CD14-positive monocyte (primary cell): Measurements from ENCODE around the gene FMR1NB. TPM values are rescaled to one million over a fixed set of nuclear protein-coding genes. Genes with fewer than 3 reads are reported as not detected.

Experiments
- DNase-seq, 3 donors: peaks; one replicate each; pipeline ENCODE4 v3.0.0-alpha.2; 2011 to 2022
- H2AFZ ChIP-seq: 2 replicates; pipeline ENCODE4 v1.6.0; 2012; ENCODE audit warnings: mild to moderate bottlenecking, low read depth, low read length, inconsistent platforms; ENCODE audit not compliant: insufficient read depth, poor library complexity, severe bottlenecking
- H3K27ac ChIP-seq, 2 donors: 1 replicate in 1 of 2; 2 replicates in 1 of 2; pipeline ENCODE4 v1.5.1; 2012 to 2013; ENCODE audit warnings: low read length in 2 of 2, control low read depth in 1 of 2, inconsistent platforms in 1 of 2, low read depth in 1 of 2, mild to moderate bottlenecking in 1 of 2
- H3K27me3 ChIP-seq, 2 donors: one replicate each; pipeline versions ENCODE4 v1.6.0 to v1.6.1; 2011 to 2013; ENCODE audit warnings: low read length in 2 of 2; ENCODE audit not compliant: control insufficient read depth in 2 of 2, insufficient read depth in 2 of 2
- H3K36me3 ChIP-seq, 2 donors: replicated peaks in 1 of 2; 1 replicate in 1 of 2; 2 replicates in 1 of 2; pipeline versions ENCODE4 v1.5.1 to v1.6.1; 2012 to 2013; ENCODE audit warnings: low read length in 2 of 2, control low read depth in 1 of 2, inconsistent platforms in 1 of 2, mild to moderate bottlenecking in 1 of 2; ENCODE audit not compliant: insufficient read depth in 2 of 2, control insufficient read depth in 1 of 2
- H3K4me1 ChIP-seq, 2 donors: 1 replicate in 1 of 2; 2 replicates in 1 of 2; pipeline versions ENCODE4 v1.5.1 to v1.6.1; 2012 to 2013; ENCODE audit warnings: low read length in 2 of 2, control low read depth in 1 of 2, inconsistent platforms in 1 of 2, mild to moderate bottlenecking in 1 of 2, moderate library complexity in 1 of 2; ENCODE audit not compliant: insufficient read depth in 2 of 2, control insufficient read depth in 1 of 2
- H3K4me2 ChIP-seq: replicated peaks from 2 replicates; pipeline ENCODE3; 2012; ENCODE audit warnings: low read length, moderate library complexity, mild to moderate bottlenecking; ENCODE audit not compliant: poor library complexity, severe bottlenecking; ENCODE audit errors: extremely low read depth
- H3K4me3 ChIP-seq, 3 experiments: fragments of 200-600 bp in 1 of 3; sonication (generic) in 1 of 3; replicated peaks in 1 of 3; 1 replicate in 2 of 3; 2 replicates in 1 of 3; pipeline ENCODE4 v1.5.1; 2011 to 2013; ENCODE audit warnings: low read length in 3 of 3, mild to moderate bottlenecking in 3 of 3, control low read depth in 2 of 3, low read depth in 2 of 3, inconsistent platforms in 1 of 3, moderate library complexity in 1 of 3
- H3K79me2 ChIP-seq: 2 replicates; pipeline ENCODE4 v1.6.0; 2012; ENCODE audit warnings: mild to moderate bottlenecking, control low read depth, inconsistent platforms, low read length, moderate library complexity; ENCODE audit not compliant: insufficient read depth
- H3K9ac ChIP-seq: 2 replicates; pipeline ENCODE4 v1.6.0; 2017; ENCODE audit warnings: low read length, mild to moderate bottlenecking; ENCODE audit not compliant: insufficient read depth, poor library complexity, severe bottlenecking
- H3K9me3 ChIP-seq, 2 donors: replicated peaks in 1 of 2; 1 replicate in 1 of 2; 2 replicates in 1 of 2; pipeline versions ENCODE4 v1.5.1 to v1.6.1; 2012 to 2013; ENCODE audit warnings: low read length in 2 of 2, control low read depth in 1 of 2; ENCODE audit not compliant: control insufficient read depth in 1 of 2, insufficient read depth in 1 of 2
- H4K20me1 ChIP-seq: 2 replicates; pipeline ENCODE4 v1.6.0; 2012; ENCODE audit warnings: mild to moderate bottlenecking, low read length, control low read depth, moderate library complexity; ENCODE audit not compliant: insufficient read depth
- H3K27ac Mint-ChIP-seq, 7 donors: one replicate each; pipeline ENCODE4 v1.8.0; 2020; ENCODE audit warnings: mild to moderate bottlenecking in 7 of 7, mixed read lengths in 7 of 7, moderate library complexity in 6 of 7, inconsistent platforms in 2 of 7
- H3K27me3 Mint-ChIP-seq, 3 donors: one replicate each; pipeline ENCODE4 v1.8.0; 2021 to 2022; ENCODE audit warnings: low read depth in 3 of 3, mild to moderate bottlenecking in 3 of 3, mixed read lengths in 3 of 3, moderate library complexity in 3 of 3, inconsistent platforms in 1 of 3
- H3K36me3 Mint-ChIP-seq, 2 donors: one replicate each; pipeline ENCODE4 v1.8.0; 2020; ENCODE audit warnings: mixed read lengths in 2 of 2, inconsistent platforms in 1 of 2, mild to moderate bottlenecking in 1 of 2
- H3K4me1 Mint-ChIP-seq: one replicate; pipeline ENCODE4 v1.8.0; 2020; ENCODE audit warnings: mild to moderate bottlenecking, mixed read lengths
- H3K4me3 Mint-ChIP-seq, 2 donors: one replicate each; pipeline ENCODE4 v1.8.0; 2020; ENCODE audit warnings: mild to moderate bottlenecking in 2 of 2, mixed read lengths in 2 of 2, moderate library complexity in 1 of 2
- H3K9me3 Mint-ChIP-seq, 7 donors: one replicate each; pipeline ENCODE4 v1.8.0; 2020 to 2022; ENCODE audit warnings: mixed read lengths in 7 of 7, mild to moderate bottlenecking in 6 of 7, moderate library complexity in 6 of 7, inconsistent platforms in 2 of 7
- CTCF ChIP-seq: fragments of 200-600 bp; IDR thresholded peaks from one replicate; pipeline ENCODE4 v1.8.0; 2022; ENCODE audit warnings: antibody characterized with exemption, mild to moderate bottlenecking
- WGBS: methylation state at CpG from one replicate; pipeline ENCODE4 v1.1.5; 2013; ENCODE audit warnings: missing lambda C conversion rate; ENCODE audit not compliant: insufficient coverage; 5-methylcytosine and 5-hydroxymethylcytosine counted together
- intact Hi-C, 2 donors: fragments of 100-400 bp; cut with micrococcal nuclease; formaldehyde crosslinking; loops; one replicate each; pipeline versions ENCODE4 v1.15.0 to v1.15.1; 2023
- polyA plus RNA-seq, 3 donors: library from polyadenylated mRNA; depleted of rRNA in 1 of 3; unstranded in 2 of 3; stranded (reverse) in 1 of 3; fragments of 300-500 nt in 2 of 3; fragments of >200 nt in 1 of 3; fragmentation: Illumina TruSeq in 2 of 3; gene quantifications; 1 replicate in 2 of 3; 2 replicates in 1 of 3; pipeline ENCODE4 v1.2.3, GENCODE V29; 2012 to 2021

Gene FMR1NB
- polyA plus RNA-seq, 3 donors: not detected

- Mint-ChIP-seq H3K27ac (no peak overlapping the region), H3K4me3 (no peak overlapping the region), H3K4me1 (no peaks in the 10 kb centered on the region), H3K9me3 (peaks cover 0 to 2% (median 0%) of the 10 kb centered on the region in 7 donors), H3K27me3 (no peaks in the 10 kb centered on the region), H3K36me3 (no peaks in the 10 kb centered on the region)
- no CpG with 5 or more reads among the region's 2 CpGs for WGBS
- Histone ChIP-seq H3K79me2 (no peaks in the 10 kb centered on the region), H2AFZ (no peak overlapping the region), H3K36me3 (no peaks in the 10 kb centered on the region), H3K27me3 (no peaks in the 10 kb centered on the region), H4K20me1 (no peaks in the 10 kb centered on the region), H3K4me3 (no peak overlapping the region), H3K27ac (no peak overlapping the region), H3K9me3 (no peaks in the 10 kb centered on the region), H3K4me2 (no peak overlapping the region), H3K4me1 (no peaks in the 10 kb centered on the region), H3K9ac (no peak overlapping the region)
- intact Hi-C loops: no loop called here
- DNase-seq: no peak
- TF ChIP-seq CTCF: no peak
Measured at GRCh38 chrX:148035380-148035779, 54.2 kb downstream of the FMR1NB start.

GRCh38 chrX:148037020-148037419 is 55.9 kb downstream of the FMR1NB start:
- Histone ChIP-seq H2AFZ (no peak overlapping the region), H3K9ac (no peak overlapping the region), H3K4me2 (no peak overlapping the region), H3K27me3 (no peaks in the 10 kb centered on the region), H4K20me1 (no peaks in the 10 kb centered on the region), H3K27ac (no peak overlapping the region), H3K9me3 (no peaks in the 10 kb centered on the region), H3K4me3 (no peak overlapping the region), H3K36me3 (no peaks in the 10 kb centered on the region), H3K79me2 (no peaks in the 10 kb centered on the region), H3K4me1 (no peaks in the 10 kb centered on the region)
- Mint-ChIP-seq H3K27me3 (peaks cover 0 to 3% (median 0%) of the 10 kb centered on the region in 3 donors), H3K9me3 (peaks cover 0 to 2% (median 0%) of the 10 kb centered on the region in 7 donors), H3K36me3 (no peaks in the 10 kb centered on the region), H3K4me3 (no peak overlapping the region), H3K27ac (no peak overlapping the region), H3K4me1 (no peaks in the 10 kb centered on the region)
- intact Hi-C loops: no loop called here
- whole genome bisulfite sequencing: 100% methylated on average over 1 of the region's 1 CpG
- no peak for TF ChIP-seq CTCF
- DNase-seq: no peak
